ENCODE measurements around the gene NAA25.

- TF ChIP-seq CTCF (IDR thresholded peaks at IDR 0.05; ENCODE audit: poor library complexity, severe bottlenecking) (no peak), MXI1 (conservative IDR thresholded peaks at IDR 0.05; ENCODE audit: poor library complexity, severe bottlenecking) (no peak), POLR2AphosphoS5 (IDR thresholded peaks at IDR 0.05) (no peak), RAD21 (conservative IDR thresholded peaks at IDR 0.05) (no peak), EP300 (conservative IDR thresholded peaks at IDR 0.05; ENCODE audit: poor library complexity, severe bottlenecking) (no peak), REST (IDR thresholded peaks at IDR 0.05; ENCODE audit: borderline replicate concordance) (no peak)
Observed at GRCh38 chr12:112146123-112146522, 37.5 kb upstream of the NAA25 start.
